AG09309 (cell line): ENCODE results near the gene MAS1L.

Experiments
- DNase-seq: peaks from one replicate; pipeline ENCODE4 v3.0.0-alpha.2; 2010; ENCODE audit warnings: low read depth
- H3K4me3 ChIP-seq: 2 replicates; pipeline ENCODE4 v1.5.1; 2011; ENCODE audit warnings: mild to moderate bottlenecking, low read depth, low read length, moderate library complexity; ENCODE audit not compliant: control insufficient read depth
- TF ChIP-seq, protein P1 (sequence below): IDR thresholded peaks from 2 replicates; pipeline ENCODE4 v1.5.1; 2011; ENCODE audit warnings: mild to moderate bottlenecking, low read depth, low read length, inconsistent platforms; ENCODE audit not compliant: insufficient read depth, control insufficient read depth; ENCODE audit errors: missing control alignments

MAS1L gene

GRCh38 chr6:29500594-29500993 is 12.8 kb upstream of the MAS1L start:
- DNase-seq: no peak
- H3K4me3 ChIP-seq: no peak overlapping the region
- TF ChIP-seq, protein P1, sequence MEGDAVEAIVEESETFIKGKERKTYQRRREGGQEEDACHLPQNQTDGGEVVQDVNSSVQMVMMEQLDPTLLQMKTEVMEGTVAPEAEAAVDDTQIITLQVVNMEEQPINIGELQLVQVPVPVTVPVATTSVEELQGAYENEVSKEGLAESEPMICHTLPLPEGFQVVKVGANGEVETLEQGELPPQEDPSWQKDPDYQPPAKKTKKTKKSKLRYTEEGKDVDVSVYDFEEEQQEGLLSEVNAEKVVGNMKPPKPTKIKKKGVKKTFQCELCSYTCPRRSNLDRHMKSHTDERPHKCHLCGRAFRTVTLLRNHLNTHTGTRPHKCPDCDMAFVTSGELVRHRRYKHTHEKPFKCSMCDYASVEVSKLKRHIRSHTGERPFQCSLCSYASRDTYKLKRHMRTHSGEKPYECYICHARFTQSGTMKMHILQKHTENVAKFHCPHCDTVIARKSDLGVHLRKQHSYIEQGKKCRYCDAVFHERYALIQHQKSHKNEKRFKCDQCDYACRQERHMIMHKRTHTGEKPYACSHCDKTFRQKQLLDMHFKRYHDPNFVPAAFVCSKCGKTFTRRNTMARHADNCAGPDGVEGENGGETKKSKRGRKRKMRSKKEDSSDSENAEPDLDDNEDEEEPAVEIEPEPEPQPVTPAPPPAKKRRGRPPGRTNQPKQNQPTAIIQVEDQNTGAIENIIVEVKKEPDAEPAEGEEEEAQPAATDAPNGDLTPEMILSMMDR: no peak

- TF ChIP-seq, protein P1: no peak
- H3K4me3 ChIP-seq: no peak overlapping the region
- no peak for DNase-seq
Measured at GRCh38 chr6:29499704-29500103, 11.9 kb upstream of the MAS1L start.

GRCh38 chr6:29496961-29497360 is 9.2 kb upstream of the MAS1L start:
- DNase-seq: no peak
- TF ChIP-seq, protein P1: no peak
- H3K4me3 ChIP-seq: no peak overlapping the region

DNA sequence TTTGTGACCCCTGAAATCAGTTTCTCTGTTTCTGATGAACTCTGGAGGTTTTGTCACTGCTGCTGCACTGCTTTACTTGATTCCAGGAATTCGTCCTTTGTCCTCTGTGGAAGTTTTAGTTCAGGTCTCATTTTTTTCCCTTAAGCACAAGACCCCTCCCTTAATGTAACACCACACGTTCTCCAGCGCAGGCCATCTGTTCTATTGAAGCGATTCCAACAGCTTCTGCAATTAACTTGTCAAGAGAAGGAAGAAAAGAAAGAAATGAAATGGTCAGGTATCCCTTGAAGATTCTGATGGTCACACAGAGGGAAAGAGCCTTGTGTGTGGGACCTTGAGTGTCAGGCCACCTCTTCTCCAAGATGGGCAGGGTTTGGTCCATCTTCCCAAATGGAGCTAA is 7.8 kb upstream of the MAS1L start:
- no peak overlapping the region for H3K4me3 ChIP-seq
- TF ChIP-seq, protein P1: no peak
- no peak for DNase-seq

DNA sequence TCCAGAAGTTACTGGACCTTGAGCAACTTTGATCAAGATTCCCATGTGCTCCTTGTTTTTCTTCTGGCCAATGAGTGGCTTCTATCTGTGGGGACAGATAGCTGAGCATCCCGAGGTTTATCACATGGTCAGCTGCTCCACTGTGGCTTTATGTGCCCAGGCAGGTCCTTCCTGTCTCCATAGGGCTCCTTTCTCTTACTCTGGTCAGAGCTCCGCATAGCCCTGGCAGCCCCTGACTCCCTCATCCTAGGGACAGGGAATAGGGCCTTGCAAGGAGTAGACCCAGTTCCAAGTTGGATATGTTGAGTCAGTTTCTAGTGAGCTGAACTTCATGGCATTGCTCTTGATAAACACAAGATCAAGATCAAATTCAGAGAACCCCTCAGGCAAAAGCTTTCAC is 6.4 kb upstream of the MAS1L start:
- TF ChIP-seq, protein P1: no peak
- no peak for DNase-seq

GRCh38 chr6:29493261-29493660 is 5.5 kb upstream of the MAS1L start:
- H3K4me3 ChIP-seq: no peak overlapping the region
- no peak for DNase-seq
- TF ChIP-seq, protein P1: no peak

More for the DNA sequence above, 6.4 kb upstream of the MAS1L start:
- H3K4me3 ChIP-seq: no peak overlapping the region

DNA sequence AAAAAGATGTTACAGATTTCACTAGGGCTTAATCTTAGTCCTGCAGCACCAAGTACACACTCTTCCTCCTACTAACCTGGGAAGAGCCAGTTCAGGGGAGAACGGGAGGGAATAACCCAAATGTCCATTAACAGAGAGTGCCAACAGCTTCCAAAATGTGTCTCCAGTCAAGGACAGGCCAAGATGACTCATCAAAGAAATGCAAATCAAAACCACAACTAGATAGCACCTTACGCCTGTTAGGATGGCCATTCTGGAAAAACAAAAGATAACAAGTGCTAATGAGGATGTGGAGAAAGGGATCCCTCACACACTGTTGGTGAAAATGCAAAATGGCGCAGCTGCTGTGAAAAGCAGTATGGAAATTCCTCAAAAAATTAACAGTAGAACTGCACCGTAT is 3.8 kb upstream of the MAS1L start:
- DNase-seq: no peak
- no peak overlapping the region for H3K4me3 ChIP-seq
- TF ChIP-seq, protein P1: no peak
